ENCODE data around the gene OPCML.

- TF ChIP-seq CTCF (IDR thresholded peaks at IDR 0.05; ENCODE audit: insufficient read depth, low read length) (no peak), SPI1 (IDR thresholded peaks at IDR 0.05; ENCODE audit: borderline replicate concordance, low read depth) (no peak), GABPA (IDR thresholded peaks at IDR 0.05; ENCODE audit: low read depth) (no peak), POLR2AphosphoS5 (IDR thresholded peaks at IDR 0.05; ENCODE audit: low read depth) (no peak), REST (IDR thresholded peaks at IDR 0.05; ENCODE audit: insufficient replicate concordance, low read depth) (no peak)
Measured at GRCh38 chr11:132901638-132902471, 630.4 kb downstream of the OPCML start.

All from HL-60 (cell line).